Body of pancreas (tissue), 4 donors: ENCODE data around the gene ZP1. TPM values are rescaled to one million over a fixed set of nuclear protein-coding genes. Genes with fewer than 3 reads are reported as not detected.

Source experiments
- ATAC-seq: fragments of 150-250 bp; one replicate; pipeline ENCODE4 v1.9.1; 2016
- DNase-seq, 4 donors: peaks; one replicate each; pipeline ENCODE4 v3.0.0-alpha.2; 2019
- H3K27ac ChIP-seq, 4 donors: fragments of 200-600 bp; sonication (generic); 1 replicate in 3 of 4; 2 replicates in 1 of 4; pipeline versions ENCODE4 v1.5.1 to v1.6.1; 2016 to 2019; ENCODE audit warnings: mild to moderate bottlenecking in 1 of 4, mixed read lengths in 1 of 4, moderate library complexity in 1 of 4
- H3K27me3 ChIP-seq, 2 donors: fragments of 200-600 bp; sonication (generic); one replicate each; pipeline ENCODE4 v1.6.0; 2016; ENCODE audit warnings: mild to moderate bottlenecking in 1 of 2
- H3K36me3 ChIP-seq, 2 donors: fragments of 200-600 bp; sonication (generic); replicated peaks in 1 of 2; 2 replicates each; pipeline ENCODE4 v1.5.1; 2016; ENCODE audit warnings: low read depth in 2 of 2; ENCODE audit not compliant: insufficient read depth in 1 of 2
- H3K4me1 ChIP-seq: fragments of 200-600 bp; sonication (generic); one replicate; pipeline ENCODE4 v1.6.0; 2016
- H3K4me3 ChIP-seq, 2 donors: fragments of 200-600 bp; sonication (generic); 1 replicate in 1 of 2; 2 replicates in 1 of 2; pipeline ENCODE4 v1.5.1; 2016 to 2019
- H3K9me3 ChIP-seq, 3 donors: fragments of 200-600 bp; sonication (generic); 1 replicate in 2 of 3; 2 replicates in 1 of 3; pipeline ENCODE4 v1.5.1; 2016
- CTCF ChIP-seq, 7 experiments: fragments of 450-650 bp in 4 of 7; fragments of 200-600 bp in 3 of 7; sonication (generic) in 3 of 7; IDR thresholded peaks; one replicate each; pipeline ENCODE4 v1.5.1; 2016 to 2019; ENCODE audit warnings: antibody characterized with exemption in 7 of 7
- POLR2A ChIP-seq, 3 donors: fragments of 450-650 bp; IDR thresholded peaks; one replicate each; pipeline ENCODE4 v1.6.1; 2016; ENCODE audit warnings: antibody characterized with exemption in 3 of 3, mild to moderate bottlenecking in 2 of 3
- WGBS, 2 donors: methylation state at CpG; one replicate each; pipeline ENCODE4 v1.1.5; 2017; 5-methylcytosine and 5-hydroxymethylcytosine counted together
- intact Hi-C: fragments of 100-400 bp; cut with DNase I; formaldehyde crosslinking; loops from one replicate; pipeline ENCODE4 v1.15.1; 2023
- total RNA-seq, 2 donors: library from RNA; depleted of rRNA; stranded (reverse); fragments of >200 nt; gene quantifications; one replicate each; pipeline ENCODE4 v1.1.0, GENCODE V29; 2016

The ZP1 gene
- total RNA-seq, 2 donors from 2014 or later = not detected

- no peak overlapping the region for H3K27ac ChIP-seq
- H3K9me3 ChIP-seq = no peaks in the 10 kb centered on the region
- 61 to 64% methylated on average over 6 to 7 of the region's 7 CpGs for WGBS, 2 donors
- no peaks in the 10 kb centered on the region for H3K36me3 ChIP-seq
- ATAC-seq (no peak), DNase-seq (no peak)
- TF ChIP-seq POLR2A (IDR thresholded peaks at IDR 0.05) = no peak
- no peaks in the 10 kb centered on the region for H3K4me1 ChIP-seq
- intact Hi-C loops = no loop called here
- H3K4me3 ChIP-seq = no peak overlapping the region
- H3K27me3 ChIP-seq = no peaks in the 10 kb centered on the region
Observed at GRCh38 chr11:60860943-60861342, 6.4 kb upstream of the ZP1 start.

DNA sequence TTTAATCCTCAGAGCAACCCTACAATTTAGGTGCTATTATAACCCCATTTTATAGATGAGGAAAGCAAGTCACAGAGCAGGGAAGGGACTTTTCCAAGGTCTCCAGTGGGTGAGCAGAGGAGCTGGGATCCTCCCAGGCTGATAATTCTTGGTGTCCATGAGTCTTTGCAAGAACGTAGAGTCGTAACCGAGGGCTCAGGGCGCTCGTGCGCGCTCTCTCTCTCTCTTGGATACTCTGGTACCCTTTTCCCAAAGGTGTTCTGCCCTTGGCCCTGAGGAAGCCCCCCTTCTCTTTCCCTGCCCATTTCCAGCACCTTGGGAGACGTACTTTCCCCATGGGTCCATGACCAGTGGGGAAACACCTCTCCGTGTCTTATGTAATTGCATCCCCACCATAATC is 5.2 kb upstream of the ZP1 start:
- intact Hi-C loops = no loop called here
- Histone ChIP-seq H3K4me3 (no peak overlapping the region), H3K36me3 (no peaks in the 10 kb centered on the region), H3K27ac (no peak overlapping the region), H3K27me3 (no peaks in the 10 kb centered on the region), H3K4me1 (no peaks in the 10 kb centered on the region), H3K9me3 (no peaks in the 10 kb centered on the region)
- DNase-seq (no peak), ATAC-seq (no peak)
- TF ChIP-seq CTCF (IDR thresholded peaks at IDR 0.05) = no peak
- no peak for TF ChIP-seq POLR2A (IDR thresholded peaks at IDR 0.05)
- WGBS, 2 donors = 82 to 84% methylated on average over 9 of the region's 9 CpGs

DNA sequence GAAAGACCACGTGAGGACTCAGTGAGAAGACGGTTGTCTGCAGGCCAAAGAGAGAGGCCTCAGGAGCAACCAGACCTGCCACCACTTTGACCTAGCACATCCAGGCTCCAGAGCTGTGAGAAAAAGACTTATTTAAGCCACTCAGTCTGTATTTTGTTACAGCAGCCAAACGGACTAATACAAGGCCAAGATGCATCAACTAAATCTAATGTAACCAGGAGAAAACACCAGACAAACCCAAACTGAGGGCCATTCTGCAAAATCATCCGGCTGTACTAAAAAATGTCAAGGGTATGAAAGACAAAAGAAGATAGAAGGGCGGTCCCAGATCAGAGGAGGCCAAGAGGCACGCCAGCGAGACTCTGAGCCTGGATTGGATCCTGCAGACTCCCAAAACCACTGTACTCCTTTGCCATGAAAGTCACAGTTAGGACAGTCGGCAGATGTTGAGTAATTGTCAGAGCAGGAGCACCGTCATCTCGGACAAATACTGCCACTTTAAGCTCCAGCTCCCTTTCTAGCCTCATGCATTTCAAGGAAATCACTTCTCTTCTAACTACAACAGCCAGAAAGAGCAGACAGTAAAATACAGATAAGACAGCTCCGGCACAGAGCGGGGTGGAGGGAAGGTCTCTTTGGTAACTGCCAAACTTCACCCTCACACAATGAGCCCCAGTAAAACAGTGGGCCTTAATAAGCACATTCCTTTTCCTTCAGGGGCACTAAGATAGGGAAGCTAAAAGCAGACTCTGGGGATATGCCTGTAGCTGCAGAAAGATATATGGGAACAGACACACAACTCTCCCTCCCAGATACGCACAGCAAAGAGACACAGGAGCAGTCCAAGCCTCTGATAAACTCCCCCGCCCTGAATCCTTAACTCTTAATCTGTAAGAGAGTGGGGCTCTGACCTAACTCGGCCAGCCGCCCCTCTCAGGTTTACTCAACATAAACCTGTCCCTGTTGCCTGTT is 3.5 kb upstream of the ZP1 start:
- 66 to 68% methylated on average over 16 of the region's 16 CpGs for WGBS, 2 donors
- intact Hi-C loops = no loop called here
- Histone ChIP-seq H3K27me3 (no peaks in the 10 kb centered on the region), H3K4me3 (no peak overlapping the region), H3K9me3 (no peaks in the 10 kb centered on the region), H3K27ac (no peak overlapping the region), H3K36me3 (no peaks in the 10 kb centered on the region), H3K4me1 (no peaks in the 10 kb centered on the region)
- ATAC-seq = no peak
- no peak for DNase-seq
- TF ChIP-seq POLR2A (IDR thresholded peaks at IDR 0.05) (no peak), CTCF (IDR thresholded peaks at IDR 0.05) (no peak)

DNA sequence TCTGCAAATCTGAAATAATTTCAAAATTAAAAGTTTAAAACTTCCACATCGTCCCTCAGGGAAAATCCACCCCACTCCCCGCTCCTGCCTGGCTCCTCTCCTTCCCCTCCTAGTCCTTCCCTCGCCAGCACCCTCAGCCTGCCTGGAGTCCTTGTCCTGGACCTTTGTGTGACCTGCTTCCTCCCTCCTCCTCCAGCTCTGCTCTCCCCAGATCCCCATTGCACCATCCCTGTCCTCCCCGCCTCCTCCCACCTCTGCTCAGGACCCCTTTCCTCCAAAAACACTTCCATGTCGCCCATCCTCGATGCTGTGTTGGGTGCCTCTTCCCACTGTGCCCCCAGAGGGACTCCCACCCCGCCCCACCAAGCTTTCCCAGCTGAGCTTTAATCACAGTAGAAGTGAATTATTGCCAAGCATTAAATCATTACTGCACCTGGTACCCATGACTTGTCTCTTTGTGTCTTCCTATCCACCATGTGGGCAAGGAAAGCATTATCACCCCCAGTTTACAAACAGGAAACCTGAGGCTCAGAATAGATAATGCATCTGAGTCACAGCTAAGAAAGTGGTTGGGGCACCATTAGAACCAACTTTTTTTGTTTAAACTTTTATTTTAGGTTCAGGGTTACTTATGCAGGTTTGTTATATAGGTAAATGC is 2.4 kb upstream of the ZP1 start:
- no peaks in the 10 kb centered on the region for H3K9me3 ChIP-seq
- no peaks in the 10 kb centered on the region for H3K36me3 ChIP-seq
- TF ChIP-seq POLR2A (IDR thresholded peaks at IDR 0.05) (no peak), CTCF (IDR thresholded peaks at IDR 0.05) (no peak)
- no peak overlapping the region for H3K4me3 ChIP-seq
- ATAC-seq = no peak
- H3K4me1 ChIP-seq = no peaks in the 10 kb centered on the region
- no peak for DNase-seq
- H3K27ac ChIP-seq = no peak overlapping the region
- intact Hi-C loops = no loop called here
- no peaks in the 10 kb centered on the region for H3K27me3 ChIP-seq
- WGBS, 2 donors = 66 to 68% methylated on average over 7 of the region's 7 CpGs

- Histone ChIP-seq H3K27ac (no peak overlapping the region), H3K36me3 (no peaks in the 10 kb centered on the region), H3K4me3 (no peak overlapping the region), H3K9me3 (no peaks in the 10 kb centered on the region), H3K4me1 (no peaks in the 10 kb centered on the region), H3K27me3 (no peaks in the 10 kb centered on the region)
- intact Hi-C loops = no loop called here
- no peak for TF ChIP-seq POLR2A (IDR thresholded peaks at IDR 0.05)
- no peak for TF ChIP-seq CTCF (IDR thresholded peaks at IDR 0.05)
- 72 to 77% methylated on average over 9 to 10 of the region's 10 CpGs for WGBS, 2 donors
- no peak for ATAC-seq
- DNase-seq = no peak
Observed at GRCh38 chr11:60867871-60868681, 734 bp downstream of the ZP1 start.
